GM21367 (cell line): ENCODE measurements around the gene BIVM.
"Not testable (repeated sequence)": the region's sequence is repeated elsewhere in the genome, so short reads cannot be mapped to it uniquely, and the experiment has no call there.

Experiments used
- ATAC-seq: cut with Tn5 transposase; IDR thresholded peaks from one replicate; pipeline ENCODE4 v1.9.1; 2021; ENCODE audit not compliant: unreplicated experiment

Gene BIVM, protein sequence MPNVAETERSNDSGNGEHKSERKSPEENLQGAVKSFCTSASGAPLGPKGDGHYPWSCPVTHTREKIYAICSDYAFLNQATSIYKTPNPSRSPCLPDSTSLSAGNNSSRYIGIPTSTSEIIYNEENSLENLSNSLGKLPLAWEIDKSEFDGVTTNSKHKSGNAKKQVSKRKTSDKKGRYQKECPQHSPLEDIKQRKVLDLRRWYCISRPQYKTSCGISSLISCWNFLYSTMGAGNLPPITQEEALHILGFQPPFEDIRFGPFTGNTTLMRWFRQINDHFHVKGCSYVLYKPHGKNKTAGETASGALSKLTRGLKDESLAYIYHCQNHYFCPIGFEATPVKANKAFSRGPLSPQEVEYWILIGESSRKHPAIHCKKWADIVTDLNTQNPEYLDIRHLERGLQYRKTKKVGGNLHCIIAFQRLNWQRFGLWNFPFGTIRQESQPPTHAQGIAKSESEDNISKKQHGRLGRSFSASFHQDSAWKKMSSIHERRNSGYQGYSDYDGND

DNA sequence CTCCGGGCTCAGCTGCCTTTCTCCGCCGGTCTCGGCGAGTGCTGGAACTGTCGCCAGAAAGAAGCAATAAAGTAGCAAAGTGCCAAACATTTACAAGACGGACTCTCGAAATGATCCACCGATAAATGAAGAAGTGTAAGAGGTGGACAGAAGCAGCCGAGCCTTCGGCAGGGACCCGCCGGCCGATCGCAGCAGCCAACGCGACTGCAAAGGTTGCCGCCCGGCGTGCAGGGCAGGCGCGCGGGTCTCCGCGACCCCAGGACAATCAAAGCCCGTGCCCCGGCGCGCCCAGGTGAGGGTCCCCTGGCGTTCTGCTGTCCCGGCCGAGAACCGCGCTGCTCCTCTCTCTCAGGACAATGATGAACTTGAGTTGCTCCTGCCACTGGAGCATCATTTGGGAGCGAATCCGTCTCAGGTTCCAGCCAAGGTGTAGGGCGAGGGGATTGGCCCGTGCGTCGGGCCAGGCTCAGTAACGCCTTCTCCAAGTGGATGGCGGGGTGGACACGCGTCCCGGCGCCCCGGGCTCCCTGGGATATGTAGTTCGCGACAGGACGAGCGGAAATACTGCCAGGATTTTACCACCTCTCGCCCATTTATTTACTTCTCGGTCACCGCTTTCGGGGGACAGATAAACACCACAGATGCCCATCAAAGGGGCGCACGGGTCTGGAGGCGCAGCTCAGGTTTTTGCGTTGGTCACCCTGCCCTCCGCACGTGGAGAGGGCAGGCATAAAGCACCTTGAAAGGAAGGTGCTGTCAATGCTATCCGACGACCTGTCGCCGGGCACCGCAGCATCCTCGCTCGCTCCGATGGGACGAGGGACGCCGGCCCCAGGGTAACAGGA, at the start of gene BIVM, which contains the start of gene POGLUT2:
BIVM (plus strand) TSS at position 539 of the 845 bp plus-strand sequence. CDS start 8,149 bp downstream, outside the sequence.
POGLUT2 (minus strand) TSS at position 396 of the 845 bp plus-strand sequence; CDS start at position 90, 306 bp downstream.
- ATAC-seq, result peak; percentile 87

DNA sequence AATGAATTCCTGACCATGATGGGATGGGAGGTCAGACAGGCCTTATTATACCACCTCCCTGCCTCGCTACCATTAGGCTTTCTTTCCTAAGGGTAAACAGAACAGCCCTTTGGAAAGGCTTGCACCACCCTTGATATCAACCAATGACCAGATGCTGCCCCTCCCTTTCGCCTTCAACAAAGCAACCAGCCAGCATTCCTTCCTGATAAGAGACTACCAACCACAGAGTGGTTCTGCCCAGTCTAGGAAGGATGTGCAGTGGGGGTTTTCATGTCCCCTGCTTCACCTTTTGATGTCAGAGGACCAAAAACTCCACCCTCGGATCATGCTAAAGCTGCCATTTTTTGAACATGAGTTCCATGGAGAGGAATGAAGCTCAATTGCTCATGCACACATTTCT, 47.0 kb upstream of the BIVM start:
- ATAC-seq, result no peak

DNA sequence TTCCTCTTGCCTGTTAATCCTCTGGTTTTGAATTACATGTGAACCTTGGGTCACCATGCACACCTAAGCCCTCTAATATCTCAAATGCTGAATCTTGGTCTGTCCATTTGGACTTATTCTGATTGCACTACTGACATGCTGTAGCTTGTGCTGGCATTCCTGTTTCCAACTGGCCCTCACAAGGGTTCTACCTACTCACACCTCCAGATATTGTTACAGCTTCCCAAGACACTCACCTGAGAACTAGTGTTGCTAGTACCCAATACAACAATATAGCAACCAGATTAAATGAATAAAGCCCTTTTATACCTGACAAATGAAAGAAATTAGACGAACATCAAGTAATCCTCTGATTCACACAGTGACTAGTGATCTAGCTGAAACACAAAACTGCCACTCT, 41.9 kb upstream of the BIVM start:
- ATAC-seq, result no peak

DNA sequence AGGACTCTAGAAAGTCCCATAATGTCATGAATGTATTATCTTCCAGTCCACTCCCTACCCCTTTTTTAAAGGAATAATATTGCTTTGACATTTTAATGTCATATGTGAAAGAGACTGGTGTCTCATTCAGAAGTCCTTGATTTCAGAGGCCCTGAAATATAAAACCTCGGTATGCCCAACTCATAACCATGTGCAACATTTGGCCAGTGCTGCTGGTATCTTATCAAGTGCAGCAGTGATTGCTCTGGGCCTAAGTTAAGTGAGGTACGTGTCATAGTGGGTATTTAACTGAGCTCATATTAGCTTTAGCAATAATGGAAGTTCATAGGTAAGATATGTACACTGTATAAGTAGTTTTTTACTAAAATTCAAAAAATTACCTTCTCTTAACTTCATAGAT, 40.1 kb upstream of the BIVM start:
- no peak for ATAC-seq

DNA sequence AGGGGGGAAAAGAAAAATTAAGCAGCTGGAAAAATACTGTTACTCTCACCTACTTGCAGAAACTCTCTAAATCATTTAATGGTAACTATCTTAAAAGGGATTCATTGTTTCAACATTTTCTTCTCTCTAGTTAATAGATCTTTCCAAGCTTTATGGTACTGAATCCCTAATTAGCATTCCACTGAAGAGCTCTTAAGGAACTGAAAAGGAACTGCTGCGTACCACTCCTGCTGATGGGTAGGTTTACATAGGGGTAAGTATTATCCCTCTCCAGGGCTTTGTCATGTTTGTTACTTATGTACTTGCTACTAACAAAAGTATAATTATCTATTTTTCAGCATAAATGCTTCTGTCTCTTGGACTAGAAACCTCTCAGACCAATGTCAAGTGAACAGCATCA, 37.8 kb upstream of the BIVM start:
- ATAC-seq, result no peak

DNA sequence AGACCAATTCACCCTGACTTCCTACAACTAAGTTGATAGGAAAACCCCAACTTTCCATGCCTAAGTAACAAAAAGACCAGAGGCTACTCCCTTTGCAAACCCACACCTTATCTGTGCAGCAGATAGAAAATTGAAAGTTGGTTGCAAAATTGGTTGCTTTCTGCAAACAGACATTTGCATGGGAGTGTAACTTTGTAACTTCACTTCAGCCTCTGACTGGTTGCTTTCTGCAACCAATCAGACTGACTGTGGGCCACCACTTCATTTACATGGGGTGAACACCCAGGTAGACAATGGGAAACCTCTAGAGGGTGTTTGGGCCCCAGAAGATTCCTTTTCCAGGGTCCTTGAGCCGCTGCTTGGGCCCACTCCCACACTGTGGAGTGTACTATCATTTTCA, 35.2 kb upstream of the BIVM start:
- no peak for ATAC-seq

DNA sequence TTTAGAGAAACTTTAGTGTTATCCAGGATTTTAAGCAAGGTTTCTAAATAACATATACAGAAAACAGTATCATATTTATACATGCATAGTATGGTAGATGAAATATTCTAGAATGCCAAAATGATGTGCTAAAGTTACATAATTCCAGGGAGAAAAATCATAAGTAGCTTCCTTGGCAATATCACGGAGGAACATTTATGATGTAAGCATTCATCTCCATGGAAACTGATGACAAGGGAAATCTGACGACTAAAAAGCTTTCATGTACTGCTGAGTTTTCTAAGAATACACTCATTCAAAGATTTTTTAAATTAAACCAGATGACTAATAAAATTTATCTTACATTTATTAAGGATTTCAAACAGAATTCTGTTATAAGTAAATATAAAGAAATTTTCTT, 30.0 kb upstream of the BIVM start:
- no peak for ATAC-seq

- no peak for ATAC-seq
These were observed 29.2 kb upstream of the BIVM start for GRCh38 chr13:102769679-102770078.

DNA sequence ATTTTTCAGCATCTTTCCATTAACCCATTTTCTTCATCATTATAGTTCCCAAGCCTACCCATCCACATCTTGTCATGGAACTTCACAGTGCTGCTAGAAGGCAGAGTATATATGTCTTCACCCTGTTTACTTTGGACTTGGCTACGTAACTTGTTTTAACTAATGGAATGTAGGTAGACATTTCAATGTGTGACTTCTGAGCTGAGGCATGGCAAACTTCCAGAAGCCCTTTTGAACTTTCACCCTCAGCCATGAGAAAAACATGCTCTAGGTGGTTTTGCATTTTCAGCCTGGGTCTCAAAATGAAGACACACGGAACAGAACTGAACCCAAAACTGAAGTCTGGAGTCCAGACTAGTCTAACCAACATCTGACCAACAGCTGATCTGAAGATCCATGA, 28.5 kb upstream of the BIVM start:
- ATAC-seq, result no peak

DNA sequence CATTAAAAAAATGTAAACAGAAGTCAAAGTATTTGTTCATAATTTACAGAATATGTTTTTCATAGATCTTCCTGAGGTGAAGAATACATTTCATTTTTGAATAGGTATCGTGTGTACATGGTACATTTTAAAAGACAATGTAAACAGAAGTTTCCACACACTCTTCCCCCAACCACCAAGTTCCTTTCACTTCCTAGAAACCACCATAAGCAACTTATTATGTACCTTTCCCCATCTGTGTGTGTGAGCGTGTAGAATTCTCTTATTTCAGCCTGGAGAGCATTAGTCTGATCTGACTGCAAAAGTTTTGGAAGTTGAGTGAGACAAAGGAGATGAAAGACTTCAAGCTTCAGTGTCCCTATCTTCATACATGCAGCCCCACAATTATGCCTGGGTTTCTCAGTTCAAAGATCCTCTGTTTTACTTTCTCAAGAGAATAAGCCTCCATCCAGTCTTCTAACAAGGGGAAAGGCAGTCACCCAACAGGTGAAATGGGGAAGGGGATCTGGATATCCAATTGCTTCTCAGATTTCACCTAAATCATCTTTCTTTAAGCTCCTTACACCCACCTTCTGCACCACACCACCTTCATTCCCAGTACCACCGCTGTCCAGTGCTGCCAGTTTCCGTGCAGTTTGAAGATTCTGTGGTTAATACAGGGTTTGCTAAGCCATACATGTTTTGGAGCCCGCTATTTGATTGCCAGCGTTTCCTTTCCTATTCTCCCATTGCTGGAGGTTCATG, 27.4 kb upstream of the BIVM start:
- ATAC-seq, result no peak

GRCh38 chr13:102772042-102772425, 26.9 kb upstream of the BIVM start:
- ATAC-seq, result no peak

DNA sequence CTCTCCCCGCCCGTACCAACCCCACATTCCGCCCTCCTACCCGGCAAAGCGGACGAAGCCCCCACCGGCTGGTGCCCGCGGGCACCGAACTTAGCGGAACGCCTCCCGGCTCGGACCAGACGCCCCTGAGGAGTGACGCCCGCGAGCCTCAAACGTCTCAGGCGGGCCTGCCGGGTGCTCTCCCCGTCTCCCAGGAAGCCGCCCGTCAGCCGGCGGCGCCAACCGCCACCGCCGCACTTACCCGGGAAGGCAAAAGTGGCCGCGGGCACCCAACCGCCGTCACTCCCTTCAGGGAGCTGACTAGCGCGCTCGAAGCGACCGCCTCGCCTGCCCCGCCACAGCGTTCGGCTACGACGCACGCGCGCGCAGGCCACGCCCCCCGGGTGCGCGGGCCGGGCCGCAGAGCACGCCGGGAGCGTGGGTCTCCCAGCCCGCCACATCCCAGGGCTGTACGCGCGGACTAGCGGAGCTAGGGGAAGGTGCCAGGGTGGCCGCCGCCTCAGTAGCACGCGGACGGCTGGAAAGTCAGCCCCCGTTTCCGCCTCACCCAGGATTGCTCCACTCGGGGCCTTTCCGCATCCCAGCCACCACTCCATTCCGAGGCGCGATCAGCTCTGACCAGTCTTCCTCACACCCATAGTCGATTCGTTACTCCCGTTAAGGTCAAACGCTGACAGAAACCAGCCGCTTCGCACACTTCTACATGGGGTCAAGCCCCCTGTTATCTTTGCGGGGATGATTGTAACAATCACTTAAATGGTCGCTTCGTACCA, 25.3 kb upstream of the BIVM start, which contains the start of gene TEX30:
TEX30 (minus strand) TSS at position 346 of the 773 bp plus-strand sequence. CDS start 3,760 bp downstream, outside the sequence.
- ATAC-seq, result peak; percentile 91

DNA sequence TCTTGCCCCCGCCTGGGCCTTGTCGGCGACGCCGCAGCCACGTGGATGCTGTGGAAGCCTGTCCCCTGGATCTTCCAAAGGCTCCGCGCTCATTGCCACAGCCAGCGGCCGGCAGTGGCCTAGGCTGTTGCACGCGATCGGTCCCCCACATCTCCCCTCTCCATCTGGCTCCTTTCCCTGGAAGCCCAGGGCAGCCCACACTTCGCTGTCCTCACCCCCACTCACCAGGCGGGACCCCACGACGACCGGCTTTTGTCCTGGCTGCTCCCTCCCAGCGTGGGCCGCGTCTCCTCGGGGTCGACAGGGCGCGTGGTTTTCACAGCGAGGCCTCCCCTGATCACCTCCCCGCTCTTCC, 24.7 kb upstream of the BIVM start:
- ATAC-seq, result no peak

- no peak for ATAC-seq
These were observed 24.1 kb upstream of the BIVM start for GRCh38 chr13:102774591-102775520.

DNA sequence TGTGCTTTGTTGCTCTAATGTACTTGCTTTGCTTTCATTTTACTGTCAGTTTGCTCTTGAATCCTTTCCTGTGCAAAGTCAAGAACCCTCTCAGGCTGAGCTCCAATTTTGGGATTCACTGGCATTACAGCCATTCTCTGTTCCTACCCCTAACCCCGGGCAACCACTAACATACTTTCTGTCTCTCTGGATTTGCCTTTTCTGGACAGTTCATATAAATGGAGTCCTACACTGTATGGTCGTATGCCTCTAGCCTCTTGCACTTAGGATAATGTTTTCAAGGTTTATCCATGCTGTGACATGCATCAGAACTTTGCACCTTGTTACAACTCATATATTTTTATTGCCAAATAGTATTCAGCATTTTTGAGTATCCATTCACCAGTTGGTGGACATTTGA, 22.6 kb upstream of the BIVM start:
- ATAC-seq, result no peak

DNA sequence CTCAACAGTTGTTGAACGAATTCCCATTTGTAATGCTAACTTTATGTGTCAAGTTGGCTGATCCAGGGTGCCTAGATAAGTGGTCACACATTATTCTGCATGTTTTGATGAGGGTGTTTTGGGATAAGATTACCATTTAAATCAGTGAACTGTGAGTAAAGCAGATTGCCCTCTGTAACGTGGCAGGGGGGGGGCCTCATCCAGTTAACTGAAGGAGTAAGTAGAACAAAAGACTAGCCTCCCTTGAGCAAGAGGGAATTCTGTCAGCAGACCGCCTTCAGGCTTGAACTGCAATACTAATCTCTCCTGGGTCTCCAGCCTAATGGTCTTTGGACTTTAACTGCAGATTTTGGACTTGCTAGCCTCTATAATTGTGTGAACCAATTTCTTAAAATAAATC, 21.2 kb upstream of the BIVM start:
- no peak for ATAC-seq

DNA sequence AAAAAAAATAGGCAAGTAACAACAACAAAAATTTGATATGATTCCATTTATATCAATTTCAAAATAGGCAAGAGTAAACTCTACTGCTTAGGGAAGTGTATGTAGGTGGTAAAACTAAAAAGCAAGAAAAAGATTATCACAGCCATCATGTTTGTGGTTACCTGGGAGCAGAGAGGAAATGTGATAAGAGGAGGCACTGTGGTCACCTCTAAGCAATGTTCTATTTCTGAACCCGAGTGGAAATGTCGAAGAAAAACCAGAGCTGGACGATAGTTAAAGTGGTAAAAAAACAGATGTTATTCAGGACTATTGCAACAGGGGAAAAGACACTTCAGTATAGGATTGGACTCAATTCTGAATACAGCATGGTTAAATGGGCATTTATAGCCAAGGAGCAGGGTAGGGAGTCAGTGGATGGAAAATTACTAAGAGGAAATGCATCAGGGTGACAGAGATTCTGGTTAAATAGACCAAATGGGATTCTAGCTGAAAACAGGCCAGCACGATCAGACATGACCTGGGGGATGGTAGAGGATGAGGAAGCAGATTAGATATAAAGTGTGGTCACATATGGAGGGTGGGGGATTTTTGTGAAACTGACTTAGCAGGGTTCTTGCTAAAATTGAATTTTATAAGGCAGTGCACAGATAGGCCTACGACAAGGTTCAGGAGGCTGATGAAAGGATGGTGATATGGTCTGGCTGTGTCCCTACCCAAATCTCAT, 19.3 kb upstream of the BIVM start:
- ATAC-seq, result peak; percentile 41

- not testable (repeated sequence) for ATAC-seq
These were observed 18.3 kb upstream of the BIVM start for GRCh38 chr13:102780656-102781055.

GRCh38 chr13:102781591-102781990, 17.3 kb upstream of the BIVM start:
- ATAC-seq, result no peak
